Mesendoderm (in vitro differentiated cells): ENCODE measurements around the gene MOB2.

Experiments
- DNase-seq: peaks from one replicate; pipeline ENCODE4 v3.0.0; 2013
- H2AK5ac ChIP-seq: 2 replicates; pipeline ENCODE4 v1.6.1; 2013; ENCODE audit warnings: low read length, inconsistent platforms
- H2BK120ac ChIP-seq: 2 replicates; pipeline ENCODE4 v1.6.1; 2013; ENCODE audit warnings: low read depth, mild to moderate bottlenecking, low read length, moderate library complexity, mixed read lengths
- H2BK15ac ChIP-seq: replicated peaks from 2 replicates; pipeline ENCODE4 v1.6.1; 2013; ENCODE audit warnings: low read depth, mild to moderate bottlenecking, moderate library complexity
- H2BK5ac ChIP-seq: 2 replicates; pipeline ENCODE4 v1.6.1; 2013; ENCODE audit warnings: low read length, inconsistent platforms
- H3K18ac ChIP-seq: 2 replicates; pipeline ENCODE4 v1.6.1; 2013; ENCODE audit warnings: mild to moderate bottlenecking, low read length, mixed read lengths
- H3K23ac ChIP-seq: one replicate; pipeline ENCODE4 v1.6.1; 2013; ENCODE audit warnings: low read length
- H3K27ac ChIP-seq: 2 replicates; pipeline ENCODE4 v1.5.1; 2013; ENCODE audit warnings: low read depth, mild to moderate bottlenecking, inconsistent platforms, low read length, moderate library complexity
- H3K27me3 ChIP-seq: 2 replicates; pipeline ENCODE4 v1.6.1; 2013; ENCODE audit warnings: low read length, control low read depth, mild to moderate bottlenecking, inconsistent platforms; ENCODE audit not compliant: insufficient read depth, poor library complexity
- H3K36me3 ChIP-seq: 2 replicates; pipeline ENCODE4 v1.6.1; 2013; ENCODE audit warnings: low read length, inconsistent platforms; ENCODE audit not compliant: control insufficient read depth, insufficient read depth
- H3K4ac ChIP-seq: one replicate; pipeline ENCODE4 v1.6.1; 2013; ENCODE audit warnings: low read depth, mild to moderate bottlenecking, low read length, moderate library complexity
- H3K4me1 ChIP-seq: 2 replicates; pipeline ENCODE4 v1.6.1; 2013; ENCODE audit warnings: low read depth, low read length, inconsistent platforms; ENCODE audit not compliant: control insufficient read depth
- H3K4me2 ChIP-seq: 2 replicates; pipeline ENCODE4 v1.6.1; 2013; ENCODE audit warnings: low read length
- H3K4me3 ChIP-seq: 2 replicates; pipeline ENCODE4 v1.5.1; 2013; ENCODE audit warnings: mild to moderate bottlenecking, low read length
- H3K56ac ChIP-seq: one replicate; pipeline ENCODE4 v1.6.1; 2013; ENCODE audit warnings: low read length
- H3K79me1 ChIP-seq: 2 replicates; pipeline ENCODE4 v1.6.1; 2013; ENCODE audit warnings: low read length, inconsistent platforms
- H3K79me2 ChIP-seq: 2 replicates; pipeline ENCODE4 v1.6.1; 2013; ENCODE audit warnings: mild to moderate bottlenecking, low read length; ENCODE audit not compliant: control insufficient read depth, insufficient read depth
- H3K9ac ChIP-seq: 2 replicates; pipeline ENCODE4 v1.6.1; 2013; ENCODE audit warnings: low read length, inconsistent platforms
- H4K5ac ChIP-seq: one replicate; pipeline ENCODE4 v1.6.1; 2013; ENCODE audit warnings: low read length
- H4K8ac ChIP-seq: one replicate; pipeline ENCODE4 v1.6.1; 2013; ENCODE audit warnings: low read depth, mild to moderate bottlenecking, control low read depth, low read length, moderate library complexity
- WGBS: extraction: QIAGEN DNeasy Blood & Tissue Kit; methylation state at CpG from one replicate; pipeline ENCODE4 v1.1.7; 2013; ENCODE audit warnings: low lambda C conversion rate, missing lambda C conversion rate; ENCODE audit not compliant: insufficient coverage; ENCODE audit errors: extremely low coverage; 5-methylcytosine and 5-hydroxymethylcytosine counted together

The MOB2 gene

DNA sequence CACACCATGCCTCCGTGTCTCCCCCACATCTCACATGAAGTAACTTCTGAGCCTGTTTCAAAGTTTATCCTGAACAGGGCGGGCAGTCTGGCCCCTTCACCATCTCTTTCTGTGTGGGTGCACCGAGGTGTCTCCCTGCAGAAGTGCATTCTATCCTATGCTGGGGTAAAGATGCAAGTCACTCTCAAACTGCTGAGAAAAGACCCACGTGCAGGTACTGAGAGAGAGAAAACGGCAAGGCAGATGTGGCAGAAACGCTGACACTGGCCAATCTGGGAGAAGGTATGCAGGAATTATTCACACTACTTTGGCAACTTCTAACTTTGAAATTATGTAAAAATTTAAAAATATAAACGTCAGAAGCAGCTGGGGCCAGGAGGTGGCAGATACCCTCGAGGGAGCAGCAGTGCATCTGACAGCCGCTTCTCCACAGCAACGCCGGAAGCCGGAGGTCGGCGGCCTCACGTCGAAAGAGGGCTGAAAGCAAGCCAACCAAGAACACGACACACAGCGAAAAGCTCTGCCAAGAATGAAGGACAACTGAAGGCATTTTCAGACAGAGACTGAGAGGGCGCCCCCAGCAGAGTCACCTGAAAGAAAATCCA, 34.2 kb upstream of the MOB2 start:
- H3K4me2 ChIP-seq = no peak overlapping the region
- H4K8ac ChIP-seq = no peak overlapping the region
- H3K36me3 ChIP-seq = no peaks in the 10 kb centered on the region
- H2AK5ac ChIP-seq = no peak overlapping the region
- no peaks in the 10 kb centered on the region for H3K79me2 ChIP-seq
- H3K23ac ChIP-seq = no peak overlapping the region
- H3K9ac ChIP-seq = no peak overlapping the region
- H4K5ac ChIP-seq = no peak overlapping the region
- no peak overlapping the region for H2BK5ac ChIP-seq
- no peak overlapping the region for H3K18ac ChIP-seq
- no peak overlapping the region for H3K56ac ChIP-seq
- no peak overlapping the region for H3K4ac ChIP-seq
- H2BK120ac ChIP-seq = no peak overlapping the region
- H3K27me3 ChIP-seq = no peaks in the 10 kb centered on the region
- H2BK15ac ChIP-seq = no peak overlapping the region
- no peak for DNase-seq
- no CpG with 5 or more reads among the region's 19 CpGs for WGBS
- no peaks in the 10 kb centered on the region for H3K4me1 ChIP-seq
- no peak overlapping the region for H3K4me3 ChIP-seq
- peaks cover 5% of the 10 kb centered on the region for H3K79me1 ChIP-seq
- no peak overlapping the region for H3K27ac ChIP-seq

DNA sequence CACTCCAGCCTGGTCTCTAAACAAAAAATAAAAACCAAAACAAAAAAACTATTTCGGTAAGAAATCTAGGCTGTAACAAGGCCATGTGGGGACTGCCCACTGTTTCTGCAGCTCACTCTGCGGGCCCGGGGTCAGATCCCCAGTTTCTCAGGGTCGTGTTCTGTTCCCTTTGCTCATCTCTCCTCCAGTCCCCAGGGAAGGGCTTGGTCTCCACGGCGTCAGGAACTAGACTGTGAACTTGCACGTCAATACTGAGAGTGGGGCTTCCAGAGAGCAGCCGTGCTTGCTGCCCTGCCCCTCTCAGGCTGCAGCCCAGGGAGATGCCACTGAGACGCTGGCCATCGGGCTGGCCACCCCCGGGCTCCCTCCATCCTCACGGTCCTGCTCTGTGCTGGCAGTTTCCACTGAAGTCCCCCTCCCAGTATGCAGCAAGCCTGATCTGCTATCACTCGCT, 33.7 kb upstream of the MOB2 start:
- H2BK5ac ChIP-seq = no peak overlapping the region
- no peak for DNase-seq
- no peak overlapping the region for H2BK15ac ChIP-seq
- no peak overlapping the region for H3K56ac ChIP-seq
- no peaks in the 10 kb centered on the region for H3K36me3 ChIP-seq
- no peaks in the 10 kb centered on the region for H3K27me3 ChIP-seq
- H4K8ac ChIP-seq = no peak overlapping the region
- H3K9ac ChIP-seq = no peak overlapping the region
- no peaks in the 10 kb centered on the region for H3K79me2 ChIP-seq
- H2BK120ac ChIP-seq = no peak overlapping the region
- H3K4ac ChIP-seq = no peak overlapping the region
- no peak overlapping the region for H3K18ac ChIP-seq
- no peak overlapping the region for H2AK5ac ChIP-seq
- H3K27ac ChIP-seq = no peak overlapping the region
- H3K4me1 ChIP-seq = no peaks in the 10 kb centered on the region
- no peak overlapping the region for H3K4me2 ChIP-seq
- peaks cover 6% of the 10 kb centered on the region for H3K79me1 ChIP-seq
- no peak overlapping the region for H3K4me3 ChIP-seq
- no CpG with 5 or more reads among the region's 13 CpGs for WGBS
- no peak overlapping the region for H4K5ac ChIP-seq
- H3K23ac ChIP-seq = no peak overlapping the region

DNA sequence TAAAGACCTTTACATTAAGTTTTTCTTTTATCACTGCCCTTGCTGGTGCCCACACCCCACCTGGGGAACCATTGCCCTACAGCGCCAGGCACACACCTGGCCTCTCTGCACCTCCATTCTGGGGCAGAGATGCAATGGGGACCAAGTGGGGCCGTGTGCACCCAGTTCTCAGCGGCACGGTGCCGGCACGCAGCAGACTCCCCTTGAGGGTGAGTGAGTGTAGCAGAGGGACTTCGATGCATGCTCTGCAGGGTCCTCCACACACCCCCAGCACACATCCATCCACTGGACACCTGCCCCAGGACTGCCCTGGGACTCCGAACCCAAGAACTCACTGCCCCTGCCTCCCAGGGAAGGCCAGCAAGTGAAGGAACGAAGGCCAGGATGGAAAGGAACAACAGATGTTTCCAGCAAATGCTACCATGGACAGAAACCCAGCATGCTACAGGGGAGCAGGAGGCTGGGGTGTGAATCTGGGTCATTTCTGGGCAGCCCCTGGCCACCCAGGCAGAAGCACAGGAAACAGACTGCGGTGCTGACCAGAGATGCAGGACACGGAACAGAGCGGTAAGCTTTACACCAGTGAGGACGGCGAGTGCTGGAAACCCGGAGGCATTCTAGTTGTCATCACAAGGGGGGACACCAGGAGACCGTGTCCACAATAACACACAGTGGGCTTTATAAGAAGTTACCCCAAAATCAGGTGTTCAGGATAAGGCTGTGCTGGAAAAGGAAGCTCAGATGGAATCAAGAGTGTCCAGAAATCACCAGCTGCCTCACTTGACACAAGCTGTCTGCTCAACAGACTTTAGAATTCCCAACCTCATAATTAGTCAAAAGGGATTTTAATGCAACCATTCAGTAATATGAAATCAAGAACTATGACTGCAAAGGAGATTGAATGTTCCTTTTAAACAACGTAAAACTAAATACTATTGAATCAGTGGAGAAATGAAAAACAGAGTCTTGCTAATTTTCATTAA, 32.7 kb upstream of the MOB2 start:
- no peak for DNase-seq
- WGBS = no CpG with 5 or more reads among the region's 17 CpGs
- H3K79me1 ChIP-seq = peaks cover 12% of the 10 kb centered on the region

DNA sequence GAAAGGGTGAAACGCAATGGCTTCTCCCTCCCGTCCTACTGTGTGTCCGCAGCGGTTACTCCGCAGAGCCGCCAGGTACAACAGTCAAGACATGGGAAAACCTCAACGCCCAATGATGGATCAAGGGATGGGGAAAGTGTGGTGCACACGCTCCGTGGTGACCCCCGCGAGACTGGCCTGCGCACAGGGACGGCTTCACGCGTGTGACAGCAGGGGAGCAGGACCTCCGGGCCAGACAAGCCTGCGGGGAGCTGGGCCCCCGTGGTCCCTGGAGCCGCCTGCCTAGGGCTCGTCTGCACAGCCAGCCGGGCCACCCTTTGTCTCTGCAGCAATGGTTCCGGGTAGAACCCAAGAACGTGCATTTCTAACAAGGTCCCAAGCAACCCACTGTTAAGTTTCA, 31.7 kb upstream of the MOB2 start:
- Histone ChIP-seq H3K4ac (no peak overlapping the region), H3K79me2 (no peaks in the 10 kb centered on the region)
- no CpG with 5 or more reads among the region's 23 CpGs for WGBS

More for the DNA sequence above, 32.7 kb upstream of the MOB2 start:
- Histone ChIP-seq H3K79me2 (no peaks in the 10 kb centered on the region), H2BK15ac (no peak overlapping the region), H3K4me3 (no peak overlapping the region), H3K18ac (no peak overlapping the region), H2BK120ac (no peak overlapping the region), H2AK5ac (no peak overlapping the region), H3K27me3 (no peaks in the 10 kb centered on the region), H3K27ac (no peak overlapping the region), H3K23ac (no peak overlapping the region), H3K4ac (no peak overlapping the region), H3K36me3 (no peaks in the 10 kb centered on the region), H3K4me2 (no peak overlapping the region), H3K9ac (no peak overlapping the region), H2BK5ac (no peak overlapping the region), H4K5ac (no peak overlapping the region), H3K56ac (no peak overlapping the region), H4K8ac (no peak overlapping the region), H3K4me1 (no peaks in the 10 kb centered on the region)

DNA sequence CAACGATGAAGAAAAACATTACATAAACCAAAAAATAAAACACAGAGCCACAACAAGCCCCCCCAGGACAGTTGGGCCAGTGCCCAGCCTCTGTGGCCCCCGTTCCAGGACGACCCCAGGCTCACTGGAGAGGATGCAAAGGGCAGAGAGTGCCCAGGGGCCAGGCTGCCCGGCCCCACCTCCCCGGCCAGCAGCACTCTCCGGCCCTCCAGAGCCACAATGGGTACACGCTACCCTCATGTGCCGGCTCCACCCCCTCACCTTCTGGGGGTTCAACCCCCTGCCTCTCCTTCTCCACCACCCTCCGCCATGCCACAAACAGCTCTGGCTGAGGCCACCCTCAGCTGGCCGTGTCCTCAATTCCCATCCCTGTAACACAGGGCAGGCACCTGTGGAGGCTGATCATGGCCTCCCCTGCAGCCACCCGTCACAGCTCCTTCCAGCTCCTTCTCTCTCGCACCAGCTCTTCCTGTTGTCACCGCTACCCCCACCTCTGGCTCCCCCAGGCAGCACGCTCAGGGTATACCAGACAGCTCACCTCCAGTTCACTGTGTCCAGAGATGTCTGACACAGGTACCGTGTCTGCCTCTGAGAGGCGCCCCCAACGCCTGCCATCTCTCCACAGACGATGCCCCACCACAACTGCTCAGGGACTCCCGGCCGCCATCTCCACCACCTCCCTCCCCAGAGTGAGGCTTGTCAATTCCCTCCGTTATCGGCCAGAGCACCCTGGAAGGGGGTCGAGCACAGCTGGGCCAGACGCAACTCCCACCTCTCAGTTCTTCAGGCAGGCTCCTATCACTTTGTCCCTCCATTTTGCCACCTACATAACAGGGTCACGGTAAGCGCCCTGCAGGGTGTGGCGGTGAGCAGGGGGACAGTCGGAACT, 30.8 kb upstream of the MOB2 start:
- no peak overlapping the region for H3K4ac ChIP-seq
- H3K36me3 ChIP-seq = no peaks in the 10 kb centered on the region
- DNase-seq = no peak
- H4K5ac ChIP-seq = no peak overlapping the region
- H3K79me1 ChIP-seq = peaks cover 12% of the 10 kb centered on the region
- H3K4me2 ChIP-seq = no peak overlapping the region
- no peak overlapping the region for H2AK5ac ChIP-seq
- no peak overlapping the region for H2BK5ac ChIP-seq
- H3K9ac ChIP-seq = no peak overlapping the region
- no peak overlapping the region for H2BK15ac ChIP-seq
- no peaks in the 10 kb centered on the region for H3K4me1 ChIP-seq
- no peak overlapping the region for H3K4me3 ChIP-seq
- no peak overlapping the region for H3K56ac ChIP-seq
- H3K23ac ChIP-seq = no peak overlapping the region
- no peaks in the 10 kb centered on the region for H3K27me3 ChIP-seq
- no peaks in the 10 kb centered on the region for H3K79me2 ChIP-seq
- H3K27ac ChIP-seq = no peak overlapping the region
- no CpG with 5 or more reads among the region's 28 CpGs for WGBS
- H3K18ac ChIP-seq = no peak overlapping the region
- H4K8ac ChIP-seq = no peak overlapping the region
- no peak overlapping the region for H2BK120ac ChIP-seq

More for the DNA sequence above, 31.7 kb upstream of the MOB2 start:
- H3K18ac ChIP-seq = no peak overlapping the region
- H3K23ac ChIP-seq = no peak overlapping the region
- H2BK120ac ChIP-seq = no peak overlapping the region
- no peak overlapping the region for H4K5ac ChIP-seq
- H4K8ac ChIP-seq = no peak overlapping the region
- no peak overlapping the region for H3K4me3 ChIP-seq
- no peak overlapping the region for H3K27ac ChIP-seq
- no peak overlapping the region for H3K56ac ChIP-seq
- H3K4me2 ChIP-seq = no peak overlapping the region
- H3K4me1 ChIP-seq = no peaks in the 10 kb centered on the region
- H2BK5ac ChIP-seq = no peak overlapping the region
- H3K9ac ChIP-seq = no peak overlapping the region
- peaks cover 14% of the 10 kb centered on the region for H3K79me1 ChIP-seq
- H3K36me3 ChIP-seq = no peaks in the 10 kb centered on the region
- H2AK5ac ChIP-seq = no peak overlapping the region
- no peaks in the 10 kb centered on the region for H3K27me3 ChIP-seq
- no peak overlapping the region for H2BK15ac ChIP-seq
- DNase-seq = no peak
